Thyroid gland (tissue), 4 donors: Measurements from ENCODE around the gene CCDC85C.

Experiments
- POLR2A ChIP-seq, 2 donors: fragments of 450-650 bp; IDR thresholded peaks; one replicate each; pipeline ENCODE4 v1.6.1; 2017; ENCODE audit warnings: antibody characterized with exemption in 2 of 2, mild to moderate bottlenecking in 2 of 2, moderate library complexity in 1 of 2
- TF ChIP-seq, protein P1 (sequence below), 6 experiments: fragments of 200-600 bp in 3 of 6; fragments of 450-650 bp in 3 of 6; sonication (generic) in 3 of 6; IDR thresholded peaks; one replicate each; pipeline ENCODE4 v1.5.1; 2016 to 2019; ENCODE audit warnings: antibody characterized with exemption in 6 of 6, mild to moderate bottlenecking in 2 of 6, inconsistent platforms in 1 of 6, moderate library complexity in 1 of 6

DNA sequence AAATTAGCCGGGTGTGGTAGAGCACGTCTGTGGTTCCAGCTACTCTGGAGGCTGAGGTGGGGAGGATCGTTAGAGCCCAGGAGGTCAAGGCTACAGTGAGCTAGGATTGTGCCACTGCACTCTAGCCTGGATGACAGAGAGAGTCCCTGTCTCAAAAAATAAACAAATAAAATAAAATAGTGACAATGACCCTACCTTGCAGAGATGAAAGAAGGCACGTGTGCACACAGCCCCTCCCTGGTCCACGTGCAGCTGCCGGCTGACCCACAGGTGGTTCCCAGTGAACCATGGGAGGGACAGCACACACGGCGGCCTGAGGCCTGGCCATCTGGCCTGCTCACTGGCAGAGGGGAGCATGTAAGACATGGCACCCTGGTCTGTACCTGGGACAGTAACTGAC is 45.6 kb upstream of the CCDC85C start:
- TF ChIP-seq, protein P1, sequence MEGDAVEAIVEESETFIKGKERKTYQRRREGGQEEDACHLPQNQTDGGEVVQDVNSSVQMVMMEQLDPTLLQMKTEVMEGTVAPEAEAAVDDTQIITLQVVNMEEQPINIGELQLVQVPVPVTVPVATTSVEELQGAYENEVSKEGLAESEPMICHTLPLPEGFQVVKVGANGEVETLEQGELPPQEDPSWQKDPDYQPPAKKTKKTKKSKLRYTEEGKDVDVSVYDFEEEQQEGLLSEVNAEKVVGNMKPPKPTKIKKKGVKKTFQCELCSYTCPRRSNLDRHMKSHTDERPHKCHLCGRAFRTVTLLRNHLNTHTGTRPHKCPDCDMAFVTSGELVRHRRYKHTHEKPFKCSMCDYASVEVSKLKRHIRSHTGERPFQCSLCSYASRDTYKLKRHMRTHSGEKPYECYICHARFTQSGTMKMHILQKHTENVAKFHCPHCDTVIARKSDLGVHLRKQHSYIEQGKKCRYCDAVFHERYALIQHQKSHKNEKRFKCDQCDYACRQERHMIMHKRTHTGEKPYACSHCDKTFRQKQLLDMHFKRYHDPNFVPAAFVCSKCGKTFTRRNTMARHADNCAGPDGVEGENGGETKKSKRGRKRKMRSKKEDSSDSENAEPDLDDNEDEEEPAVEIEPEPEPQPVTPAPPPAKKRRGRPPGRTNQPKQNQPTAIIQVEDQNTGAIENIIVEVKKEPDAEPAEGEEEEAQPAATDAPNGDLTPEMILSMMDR (IDR thresholded peaks at IDR 0.05): no peak
- TF ChIP-seq POLR2A (IDR thresholded peaks at IDR 0.05): no peak
